K562 (cell line): Measurements from ENCODE around the gene HGS. TPM values are rescaled to one million over a fixed set of nuclear protein-coding genes. Genes with fewer than 3 reads are reported as not detected.

ENCODE experiments used
- ARID4B ChIP-seq: sonication (generic); formaldehyde crosslinking; IDR thresholded peaks from 2 replicates; pipeline ENCODE4 v1.8.0; 2022; ENCODE audit warnings: mild to moderate bottlenecking, missing genetic modification reagents
- FOS ChIP-seq: IDR thresholded peaks from 3 replicates; pipeline ENCODE4 v1.6.1; 2011; ENCODE audit not compliant: insufficient read length; ENCODE audit errors: extremely low read depth
- NR4A1 ChIP-seq, 2 experiments: fragments of 250-450 bp in 1 of 2; fragments of 450-650 bp in 1 of 2; sonication (Bioruptor Pico) in 1 of 2; IDR thresholded peaks; 2 replicates each; pipeline versions ENCODE4 v1.4.0 to v1.6.1; 2016 to 2020; ENCODE audit warnings: mild to moderate bottlenecking in 2 of 2, missing compliant biosample characterization in 1 of 2, missing genetic modification characterization in 1 of 2, moderate library complexity in 1 of 2
- RB1 ChIP-seq: fragments of 450-650 bp; IDR thresholded peaks from 2 replicates; pipeline ENCODE4 v1.6.1; 2017; ENCODE audit warnings: low read depth, mild to moderate bottlenecking
- SMAD2 ChIP-seq: fragments of 150-350 bp; IDR thresholded peaks from 2 replicates; pipeline ENCODE4 v1.6.1; 2014; ENCODE audit warnings: low read depth, mild to moderate bottlenecking, low read length
- SMARCA4 ChIP-seq: fragments of 450-650 bp; IDR thresholded peaks from 2 replicates; pipeline ENCODE4 v1.6.1; 2016
- SRSF7 ChIP-seq: fragments of 200-400 bp; formaldehyde crosslinking; optimal IDR thresholded peaks from 2 replicates; pipeline ENCODE3; 2017; ENCODE audit warnings: mild to moderate bottlenecking, low read depth, low read length
- ZC3H8 ChIP-seq: fragments of 450-650 bp; IDR thresholded peaks from 2 replicates; pipeline ENCODE4 v1.6.1; 2017
- ZFPM2 ChIP-seq: fragments of 250-450 bp; sonication (Bioruptor Pico); IDR thresholded peaks from 2 replicates; pipeline ENCODE4 v1.5.1; 2022; ENCODE audit warnings: mild to moderate bottlenecking
- polyA plus RNA-seq, 8 experiments: library from polyadenylated mRNA; depleted of rRNA in 4 of 8; stranded (reverse) in 5 of 8; unstranded in 3 of 8; fragments of >200 nt; fragmentation: Nextera tagmentation in 2 of 8; fragmentation: Illumina TruSeq in 1 of 8; extraction: Ambion mirVana in 2 of 8; extraction: Trizol in 1 of 8; gene quantifications; 2 replicates each; pipeline versions ENCODE4 v1.2.1 to v1.2.3, GENCODE V29; 2011 to 2014; ENCODE audit warnings: inconsistent platforms in 1 of 8, missing spikeins in 1 of 8
- total RNA-seq, 7 experiments: library from RNA; depleted of rRNA in 6 of 7; stranded (reverse); fragments of >200 nt in 6 of 7; fragmentation: Illumina TruSeq in 2 of 7; extraction: Trizol in 2 of 7; gene quantifications; 2 replicates each; pipeline versions ENCODE4 v1.2.1 to v1.2.3, GENCODE V29; 2011 to 2021; ENCODE audit warnings: low replicate concordance in 1 of 7
- TF ChIP-seq, protein P1 (sequence below): sonication (generic); formaldehyde crosslinking; IDR thresholded peaks from 2 replicates; pipeline ENCODE4 v1.8.0; 2022; ENCODE audit warnings: mild to moderate bottlenecking, missing genetic modification reagents
- TF ChIP-seq, protein P2 (sequence below): fragments of 450-650 bp; IDR thresholded peaks from 2 replicates; pipeline ENCODE4 v1.6.1; 2016; ENCODE audit warnings: low read depth
- TF ChIP-seq, protein P3 (sequence below): fragments of 450-650 bp; IDR thresholded peaks from 2 replicates; pipeline ENCODE4 v1.6.1; 2016; ENCODE audit warnings: borderline replicate concordance

Gene HGS
- total and polyA plus RNA-seq, 9 of the 15 experiments (the other 6 are each of a cell fraction or from before 2014, with no cell fraction given): 3.9 to 176 (median 77.1) TPM

- peak; percentile 90 for TF ChIP-seq ARID4B (CRISPR knock-in tag)
- TF ChIP-seq, protein P1, sequence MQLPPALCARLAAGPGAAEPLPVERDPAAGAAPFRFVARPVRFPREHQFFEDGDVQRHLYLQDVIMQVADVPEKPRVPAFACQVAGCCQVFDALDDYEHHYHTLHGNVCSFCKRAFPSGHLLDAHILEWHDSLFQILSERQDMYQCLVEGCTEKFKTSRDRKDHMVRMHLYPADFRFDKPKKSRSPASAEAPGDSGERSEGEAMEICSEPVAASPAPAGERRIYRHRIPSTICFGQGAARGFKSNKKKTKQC (CRISPR knock-in tag): peak; percentile 47
- TF ChIP-seq RB1: peak; percentile 83
- no peak for TF ChIP-seq SMAD2
- no peak for TF ChIP-seq NR4A1 (CRISPR knock-in tag; IDR thresholded peaks at IDR 0.05)
- no peak for TF ChIP-seq NR4A1 (tag; IDR thresholded peaks at IDR 0.05)
- TF ChIP-seq, protein P2, sequence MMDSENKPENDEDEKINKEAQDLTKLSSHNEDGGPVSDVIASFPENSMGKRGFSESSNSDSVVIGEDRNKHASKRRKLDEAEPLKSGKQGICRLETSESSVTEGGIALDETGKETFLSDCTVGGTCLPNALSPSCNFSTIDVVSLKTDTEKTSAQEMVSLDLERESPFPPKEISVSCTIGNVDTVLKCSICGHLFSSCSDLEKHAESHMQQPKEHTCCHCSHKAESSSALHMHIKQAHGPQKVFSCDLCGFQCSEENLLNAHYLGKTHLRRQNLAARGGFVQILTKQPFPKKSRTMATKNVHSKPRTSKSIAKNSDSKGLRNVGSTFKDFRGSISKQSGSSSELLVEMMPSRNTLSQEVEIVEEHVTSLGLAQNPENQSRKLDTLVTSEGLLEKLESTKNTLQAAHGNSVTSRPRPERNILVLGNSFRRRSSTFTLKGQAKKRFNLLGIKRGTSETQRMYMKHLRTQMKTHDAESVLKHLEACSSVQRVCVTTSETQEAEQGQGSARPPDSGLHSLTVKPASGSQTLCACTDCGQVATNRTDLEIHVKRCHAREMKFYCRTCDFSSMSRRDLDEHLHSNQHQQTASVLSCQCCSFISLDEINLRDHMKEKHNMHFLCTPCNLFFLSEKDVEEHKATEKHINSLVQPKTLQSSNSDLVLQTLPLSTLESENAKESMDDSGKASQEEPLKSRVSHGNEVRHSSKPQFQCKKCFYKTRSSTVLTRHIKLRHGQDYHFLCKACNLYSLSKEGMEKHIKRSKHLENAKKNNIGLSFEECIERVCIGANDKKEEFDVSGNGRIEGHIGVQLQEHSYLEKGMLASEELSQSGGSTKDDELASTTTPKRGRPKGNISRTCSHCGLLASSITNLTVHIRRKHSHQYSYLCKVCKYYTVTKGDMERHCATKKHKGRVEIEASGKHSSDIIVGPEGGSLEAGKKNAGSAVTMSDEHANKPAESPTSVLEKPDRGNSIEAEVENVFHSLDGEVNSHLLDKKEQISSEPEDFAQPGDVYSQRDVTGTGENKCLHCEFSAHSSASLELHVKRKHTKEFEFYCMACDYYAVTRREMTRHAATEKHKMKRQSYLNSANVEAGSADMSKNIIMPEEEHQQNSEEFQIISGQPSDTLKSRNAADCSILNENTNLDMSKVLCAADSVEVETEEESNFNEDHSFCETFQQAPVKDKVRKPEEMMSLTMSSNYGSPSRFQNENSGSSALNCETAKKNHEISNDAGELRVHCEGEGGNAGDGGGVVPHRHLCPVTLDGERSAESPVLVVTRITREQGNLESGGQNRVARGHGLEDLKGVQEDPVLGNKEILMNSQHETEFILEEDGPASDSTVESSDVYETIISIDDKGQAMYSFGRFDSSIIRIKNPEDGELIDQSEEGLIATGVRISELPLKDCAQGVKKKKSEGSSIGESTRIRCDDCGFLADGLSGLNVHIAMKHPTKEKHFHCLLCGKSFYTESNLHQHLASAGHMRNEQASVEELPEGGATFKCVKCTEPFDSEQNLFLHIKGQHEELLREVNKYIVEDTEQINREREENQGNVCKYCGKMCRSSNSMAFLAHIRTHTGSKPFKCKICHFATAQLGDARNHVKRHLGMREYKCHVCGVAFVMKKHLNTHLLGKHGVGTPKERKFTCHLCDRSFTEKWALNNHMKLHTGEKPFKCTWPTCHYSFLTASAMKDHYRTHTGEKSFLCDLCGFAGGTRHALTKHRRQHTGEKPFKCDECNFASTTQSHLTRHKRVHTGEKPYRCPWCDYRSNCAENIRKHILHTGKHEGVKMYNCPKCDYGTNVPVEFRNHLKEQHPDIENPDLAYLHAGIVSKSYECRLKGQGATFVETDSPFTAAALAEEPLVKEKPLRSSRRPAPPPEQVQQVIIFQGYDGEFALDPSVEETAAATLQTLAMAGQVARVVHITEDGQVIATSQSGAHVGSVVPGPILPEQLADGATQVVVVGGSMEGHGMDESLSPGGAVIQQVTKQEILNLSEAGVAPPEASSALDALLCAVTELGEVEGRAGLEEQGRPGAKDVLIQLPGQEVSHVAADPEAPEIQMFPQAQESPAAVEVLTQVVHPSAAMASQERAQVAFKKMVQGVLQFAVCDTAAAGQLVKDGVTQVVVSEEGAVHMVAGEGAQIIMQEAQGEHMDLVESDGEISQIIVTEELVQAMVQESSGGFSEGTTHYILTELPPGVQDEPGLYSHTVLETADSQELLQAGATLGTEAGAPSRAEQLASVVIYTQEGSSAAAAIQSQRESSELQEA: no peak
- TF ChIP-seq, protein P3, sequence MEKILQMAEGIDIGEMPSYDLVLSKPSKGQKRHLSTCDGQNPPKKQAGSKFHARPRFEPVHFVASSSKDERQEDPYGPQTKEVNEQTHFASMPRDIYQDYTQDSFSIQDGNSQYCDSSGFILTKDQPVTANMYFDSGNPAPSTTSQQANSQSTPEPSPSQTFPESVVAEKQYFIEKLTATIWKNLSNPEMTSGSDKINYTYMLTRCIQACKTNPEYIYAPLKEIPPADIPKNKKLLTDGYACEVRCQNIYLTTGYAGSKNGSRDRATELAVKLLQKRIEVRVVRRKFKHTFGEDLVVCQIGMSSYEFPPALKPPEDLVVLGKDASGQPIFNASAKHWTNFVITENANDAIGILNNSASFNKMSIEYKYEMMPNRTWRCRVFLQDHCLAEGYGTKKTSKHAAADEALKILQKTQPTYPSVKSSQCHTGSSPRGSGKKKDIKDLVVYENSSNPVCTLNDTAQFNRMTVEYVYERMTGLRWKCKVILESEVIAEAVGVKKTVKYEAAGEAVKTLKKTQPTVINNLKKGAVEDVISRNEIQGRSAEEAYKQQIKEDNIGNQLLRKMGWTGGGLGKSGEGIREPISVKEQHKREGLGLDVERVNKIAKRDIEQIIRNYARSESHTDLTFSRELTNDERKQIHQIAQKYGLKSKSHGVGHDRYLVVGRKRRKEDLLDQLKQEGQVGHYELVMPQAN: peak; percentile 81; the same call in 1 of the 2 replicates
- no peak for TF ChIP-seq ZC3H8
- TF ChIP-seq FOS: peak; percentile 89
- TF ChIP-seq SMARCA4: no peak
- TF ChIP-seq SRSF7: no peak
- no peak for TF ChIP-seq ZFPM2 (CRISPR knock-in tag)
Observed at GRCh38 chr17:81666342-81667191, 17.2 kb upstream of the HGS start, which contains the start of the genes CCDC137 and OXLD1 (continued).
